HG03439 (cell line): ENCODE data around the gene IFI27.

ENCODE experiments used
- ATAC-seq: cut with Tn5 transposase; IDR thresholded peaks from one replicate; pipeline ENCODE4 v1.9.1; 2021; ENCODE audit warnings: mild to moderate bottlenecking, moderate library complexity; ENCODE audit not compliant: unreplicated experiment

Gene IFI27

GRCh38 chr14:94124582-94125377, 14.2 kb downstream of the IFI27 start:
- ATAC-seq = no peak

GRCh38 chr14:94125659-94126418, 15.3 kb downstream of the IFI27 start:
- no peak for ATAC-seq

- ATAC-seq = no peak
Observed at GRCh38 chr14:94126419-94126677, 15.8 kb downstream of the IFI27 start.

GRCh38 chr14:94126800-94127199, 16.3 kb downstream of the IFI27 start:
- ATAC-seq = no peak

GRCh38 chr14:94127330-94127729, 16.8 kb downstream of the IFI27 start:
- no peak for ATAC-seq

- ATAC-seq = no peak
Observed at GRCh38 chr14:94128216-94128839, 17.8 kb downstream of the IFI27 start.

- peak; percentile 82 for ATAC-seq
Observed at GRCh38 chr14:94129111-94129757, 18.7 kb downstream of the IFI27 start, which contains the start of gene IFI27L2. IFI27L2 (minus strand) TSS chr14:94129604; CDS start chr14:94129564, 40 bp downstream.

- no peak for ATAC-seq
Observed at GRCh38 chr14:94129758-94130414, 19.4 kb downstream of the IFI27 start.

- peak; percentile 40 for ATAC-seq
Observed at GRCh38 chr14:94132285-94132887, 21.9 kb downstream of the IFI27 start.

- no peak for ATAC-seq
Observed at GRCh38 chr14:94135476-94135875, 24.9 kb downstream of the IFI27 start.

GRCh38 chr14:94136575-94137331, 26.2 kb downstream of the IFI27 start:
- ATAC-seq = no peak

GRCh38 chr14:94138251-94138650, 27.7 kb downstream of the IFI27 start:
- no peak for ATAC-seq

- ATAC-seq = no peak
Observed at GRCh38 chr14:94139006-94139405, 28.5 kb downstream of the IFI27 start.

GRCh38 chr14:94139421-94139820, 28.9 kb downstream of the IFI27 start:
- no peak for ATAC-seq

- no peak for ATAC-seq
Observed at GRCh38 chr14:94142247-94142646, 31.7 kb downstream of the IFI27 start.

GRCh38 chr14:94142836-94143235, 32.3 kb downstream of the IFI27 start:
- no peak for ATAC-seq

GRCh38 chr14:94143239-94143638, 32.7 kb downstream of the IFI27 start:
- no peak for ATAC-seq

- ATAC-seq = no peak
Observed at GRCh38 chr14:94143711-94144110, 33.2 kb downstream of the IFI27 start.

- ATAC-seq = no peak
Observed at GRCh38 chr14:94144765-94145164, 34.2 kb downstream of the IFI27 start.
